Keratinocyte (primary cell): Measurements from ENCODE around the gene CCT2.

Experiments used
- EZH2 ChIP-seq: IDR thresholded peaks from one replicate; pipeline ENCODE4 v1.6.1; 2012; ENCODE audit warnings: inconsistent platforms, mild to moderate bottlenecking, low read length, moderate library complexity
- TF ChIP-seq, protein P1 (sequence below), 3 experiments: IDR thresholded peaks in 1 of 3; conservative IDR thresholded peaks in 1 of 3; optimal IDR thresholded peaks in 1 of 3; 2 replicates in 2 of 3; 3 replicates in 1 of 3; pipeline versions ENCODE3 to v1.5.1; 2011; ENCODE audit warnings: low read length in 3 of 3, mild to moderate bottlenecking in 3 of 3, moderate library complexity in 2 of 3, control low read depth in 1 of 3, inconsistent platforms in 1 of 3; ENCODE audit not compliant: insufficient read depth in 2 of 3; ENCODE audit errors: extremely low read depth in 1 of 3

DNA sequence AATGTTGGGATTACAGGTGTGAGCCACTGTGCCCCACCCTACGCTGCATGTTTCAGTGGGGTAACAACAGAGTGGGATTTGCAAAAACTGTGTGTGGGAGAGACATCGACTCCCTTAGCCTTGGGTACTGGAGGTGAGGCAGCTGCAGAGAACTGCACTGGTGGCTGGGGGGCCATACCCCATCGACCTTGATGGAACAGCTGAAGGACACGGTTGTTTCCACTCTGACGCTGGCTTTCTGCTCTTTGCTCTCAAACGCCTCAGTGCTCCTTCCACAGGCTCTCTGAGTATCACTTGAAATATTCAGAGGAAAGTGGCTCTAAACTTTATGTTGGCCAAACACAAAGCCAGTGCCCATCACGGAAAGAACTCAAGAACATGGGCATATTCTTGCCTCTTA is 56.3 kb downstream of the CCT2 start:
- TF ChIP-seq, protein P1, sequence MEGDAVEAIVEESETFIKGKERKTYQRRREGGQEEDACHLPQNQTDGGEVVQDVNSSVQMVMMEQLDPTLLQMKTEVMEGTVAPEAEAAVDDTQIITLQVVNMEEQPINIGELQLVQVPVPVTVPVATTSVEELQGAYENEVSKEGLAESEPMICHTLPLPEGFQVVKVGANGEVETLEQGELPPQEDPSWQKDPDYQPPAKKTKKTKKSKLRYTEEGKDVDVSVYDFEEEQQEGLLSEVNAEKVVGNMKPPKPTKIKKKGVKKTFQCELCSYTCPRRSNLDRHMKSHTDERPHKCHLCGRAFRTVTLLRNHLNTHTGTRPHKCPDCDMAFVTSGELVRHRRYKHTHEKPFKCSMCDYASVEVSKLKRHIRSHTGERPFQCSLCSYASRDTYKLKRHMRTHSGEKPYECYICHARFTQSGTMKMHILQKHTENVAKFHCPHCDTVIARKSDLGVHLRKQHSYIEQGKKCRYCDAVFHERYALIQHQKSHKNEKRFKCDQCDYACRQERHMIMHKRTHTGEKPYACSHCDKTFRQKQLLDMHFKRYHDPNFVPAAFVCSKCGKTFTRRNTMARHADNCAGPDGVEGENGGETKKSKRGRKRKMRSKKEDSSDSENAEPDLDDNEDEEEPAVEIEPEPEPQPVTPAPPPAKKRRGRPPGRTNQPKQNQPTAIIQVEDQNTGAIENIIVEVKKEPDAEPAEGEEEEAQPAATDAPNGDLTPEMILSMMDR (optimal IDR thresholded peaks at IDR 0.05 in 1 of 3, IDR thresholded peaks at IDR 0.05 in 1 of 3, conservative IDR thresholded peaks at IDR 0.05 in 1 of 3; ENCODE audit: extremely low read depth in 1 of 3, insufficient read depth in 2 of 3, low read length in 3 of 3) = no peak
- TF ChIP-seq EZH2 = no peak
